Superior temporal gyrus (tissue), 1 donor: ENCODE data around the gene NAALADL2.
A peak's percentile ranks its signal among the peaks of the same experiment; 100 is the strongest.
"Not testable (repeated sequence)": the region's sequence is repeated elsewhere in the genome, so short reads cannot be mapped to it uniquely, and the experiment has no call there.

Experiments used
- DNase-seq: peaks from one replicate; pipeline ENCODE4 v3.0.0-alpha.2; 2016; ENCODE audit errors: extremely low spot score

Gene NAALADL2

DNA sequence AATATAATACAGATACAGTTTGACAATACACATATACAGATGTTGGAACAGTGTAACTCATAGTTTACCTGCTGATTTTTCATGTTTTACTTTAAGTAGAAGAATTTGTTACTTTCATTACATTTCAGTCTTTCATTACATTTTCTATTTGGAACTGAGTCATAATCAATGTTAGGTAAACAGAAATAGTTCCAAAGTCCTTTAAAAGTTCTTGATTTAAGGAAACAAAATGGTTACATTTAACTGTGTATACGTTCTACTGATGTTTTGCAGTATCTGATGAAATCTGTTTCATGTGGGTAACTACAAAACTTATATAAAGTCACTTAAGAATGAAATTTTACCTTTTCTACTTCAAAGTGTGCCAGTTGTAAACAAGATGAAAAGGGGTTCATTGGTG, 721.2 kb downstream of the NAALADL2 start:
- no peak for DNase-seq

GRCh38 chr3:175585898-175586297, 726.8 kb downstream of the NAALADL2 start:
- DNase-seq, result no peak

DNA sequence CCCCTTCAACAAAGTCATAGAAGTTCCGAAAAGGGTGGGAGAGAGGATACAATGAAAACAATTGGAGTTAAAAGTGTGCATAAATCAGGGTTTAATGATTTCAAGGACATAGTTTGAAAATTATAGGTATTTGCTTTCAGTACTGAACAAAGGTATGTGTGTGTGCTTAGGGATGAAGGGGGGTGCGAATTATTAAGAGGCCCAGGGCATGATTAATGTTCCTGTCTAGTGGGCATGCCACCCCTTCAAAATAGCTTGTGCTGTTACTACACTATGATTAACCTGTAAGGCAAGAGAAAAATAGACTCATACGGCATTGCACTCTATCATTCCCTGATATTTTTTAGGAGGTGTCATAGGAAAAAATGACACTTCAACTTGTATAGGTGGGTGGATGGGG, 731.6 kb downstream of the NAALADL2 start:
- no peak for DNase-seq

DNA sequence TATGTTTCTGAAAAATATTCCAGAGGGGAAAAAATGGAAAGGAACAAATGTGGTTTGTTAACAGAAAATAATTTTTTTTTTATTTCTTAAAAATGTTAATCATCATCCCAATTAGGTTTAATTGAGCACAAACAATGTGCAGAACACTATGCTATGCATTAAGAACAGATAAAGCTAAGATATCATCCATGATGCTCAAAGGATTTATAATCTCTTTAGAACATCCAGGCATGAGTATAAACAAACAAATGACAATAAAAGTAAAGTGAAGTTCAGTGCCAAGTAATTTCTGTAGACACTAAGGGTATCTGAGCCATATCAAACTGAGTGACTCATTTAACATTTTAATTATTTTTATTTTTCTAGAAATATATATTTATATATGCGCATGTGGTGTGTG, 732.2 kb downstream of the NAALADL2 start:
- DNase-seq, result no peak

GRCh38 chr3:175593331-175593730, 734.2 kb downstream of the NAALADL2 start:
- no peak for DNase-seq

GRCh38 chr3:175598740-175599139, 739.6 kb downstream of the NAALADL2 start:
- DNase-seq, result no peak

DNA sequence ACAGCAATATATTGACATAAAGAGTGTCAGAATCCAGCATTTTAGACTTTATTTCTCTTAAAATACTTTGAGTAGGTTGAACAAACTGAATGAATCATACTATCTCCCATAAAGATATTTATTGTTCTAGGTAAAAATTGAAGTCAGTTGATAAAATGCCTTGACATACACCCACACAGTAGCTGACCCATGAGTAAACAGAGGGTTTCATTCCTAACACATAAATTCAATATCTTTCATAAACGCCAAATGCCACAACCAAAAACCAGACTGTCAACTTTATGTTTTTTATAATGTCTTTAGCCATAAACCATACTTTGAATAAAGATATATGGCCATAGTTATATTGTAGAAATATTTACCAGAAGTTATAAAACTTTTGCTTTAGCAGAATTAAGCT, 742.4 kb downstream of the NAALADL2 start:
- no peak for DNase-seq

DNA sequence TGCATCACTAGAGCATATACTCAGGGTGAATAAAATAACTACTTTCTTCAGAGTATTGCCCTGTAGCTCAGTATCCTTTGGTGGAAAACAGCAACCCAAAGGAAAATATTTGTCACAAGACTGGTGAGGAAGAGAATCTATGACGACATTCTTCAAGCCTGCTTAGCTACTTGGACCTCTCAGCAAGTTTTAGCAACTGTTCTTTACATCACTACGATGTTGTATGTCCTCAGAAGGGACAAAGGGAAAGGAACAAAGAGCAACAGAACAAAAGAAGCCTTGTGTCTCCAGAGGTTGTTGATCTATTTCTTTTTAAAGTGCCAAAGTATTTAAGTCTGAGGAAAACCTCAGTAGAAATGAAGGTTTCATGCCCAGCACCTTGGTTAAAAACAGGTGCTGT, 746.7 kb downstream of the NAALADL2 start:
- peak; percentile 25 for DNase-seq

GRCh38 chr3:175606650-175607318, 747.6 kb downstream of the NAALADL2 start:
- DNase-seq, result peak; percentile 29

DNA sequence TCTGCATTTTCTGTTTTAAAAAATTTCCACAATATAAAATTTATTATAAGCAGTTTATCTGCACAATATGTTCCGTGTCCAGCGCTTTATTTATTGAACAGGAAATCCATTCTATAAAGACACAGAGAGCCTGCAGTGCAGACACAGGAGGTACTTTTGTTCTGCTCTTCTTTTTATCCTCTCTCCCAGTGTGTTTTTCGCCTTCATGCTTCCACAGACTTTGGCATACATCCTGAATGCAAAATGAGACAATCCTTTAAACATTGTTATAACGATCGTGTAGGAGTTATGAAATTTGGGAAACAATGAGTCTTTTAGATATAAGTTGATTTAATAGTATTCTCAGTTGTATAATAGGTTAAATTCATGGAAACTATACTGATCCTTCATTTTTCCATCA, 749.2 kb downstream of the NAALADL2 start:
- peak; percentile 34 for DNase-seq

DNA sequence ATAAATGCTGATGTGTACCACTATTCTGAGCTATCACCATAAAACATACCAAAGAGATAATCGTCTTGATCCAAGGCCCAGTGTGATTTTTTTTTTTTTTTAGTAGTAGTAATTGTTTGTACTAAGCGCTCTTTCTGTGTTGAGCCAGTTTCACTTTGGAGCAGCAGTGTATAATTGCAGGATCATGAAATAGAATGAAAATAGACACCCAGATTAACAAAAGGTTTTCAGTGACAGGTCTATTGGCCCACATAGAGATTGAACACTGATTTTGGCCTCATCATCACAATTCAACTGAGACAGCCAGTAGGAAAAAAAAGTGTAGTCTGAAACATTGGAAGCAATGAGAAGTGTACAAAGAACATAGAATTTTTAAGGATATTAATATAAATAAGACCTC, 749.8 kb downstream of the NAALADL2 start:
- DNase-seq, result no peak

GRCh38 chr3:175612487-175613196, 753.5 kb downstream of the NAALADL2 start:
- no peak for DNase-seq

DNA sequence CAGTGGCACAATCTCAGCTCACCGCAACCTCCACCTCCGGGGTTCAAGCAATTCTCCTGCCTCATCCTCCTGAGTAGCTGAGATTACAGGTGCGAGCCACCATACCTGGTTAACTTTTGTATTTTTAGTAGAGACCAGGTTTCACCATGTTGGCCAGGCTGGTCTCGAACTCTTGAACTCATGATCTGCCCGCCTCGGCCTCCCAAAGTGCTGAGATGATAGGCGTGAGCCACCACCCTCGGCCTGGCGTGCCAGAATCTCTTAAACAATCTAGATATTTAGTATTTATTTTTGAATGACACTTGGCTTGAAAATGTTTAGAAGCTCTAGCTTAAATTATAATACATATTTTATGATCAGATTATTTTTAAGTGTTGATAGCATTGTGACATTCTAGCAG, 755.0 kb downstream of the NAALADL2 start:
- not testable (repeated sequence) for DNase-seq

GRCh38 chr3:175617247-175617646, 758.1 kb downstream of the NAALADL2 start:
- DNase-seq, result no peak

DNA sequence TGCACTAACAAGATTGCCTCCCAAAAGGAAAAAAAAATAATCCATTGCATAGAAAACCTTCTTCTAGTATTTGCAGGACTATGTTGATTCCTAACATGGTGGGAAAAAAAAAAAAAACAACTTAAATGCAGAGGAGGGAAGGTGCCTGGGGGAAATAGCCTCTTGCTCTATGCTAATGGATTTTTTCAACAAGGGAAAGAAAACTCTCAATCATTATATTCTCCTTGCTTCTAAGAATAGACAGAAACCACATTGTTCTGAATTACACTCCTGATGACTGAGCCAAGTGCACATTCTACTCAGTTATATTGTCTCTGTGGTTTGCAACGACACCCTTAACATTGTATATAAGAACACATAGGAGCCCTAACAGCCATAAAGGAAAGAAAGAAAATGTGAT, 760.2 kb downstream of the NAALADL2 start:
- DNase-seq, result no peak

DNA sequence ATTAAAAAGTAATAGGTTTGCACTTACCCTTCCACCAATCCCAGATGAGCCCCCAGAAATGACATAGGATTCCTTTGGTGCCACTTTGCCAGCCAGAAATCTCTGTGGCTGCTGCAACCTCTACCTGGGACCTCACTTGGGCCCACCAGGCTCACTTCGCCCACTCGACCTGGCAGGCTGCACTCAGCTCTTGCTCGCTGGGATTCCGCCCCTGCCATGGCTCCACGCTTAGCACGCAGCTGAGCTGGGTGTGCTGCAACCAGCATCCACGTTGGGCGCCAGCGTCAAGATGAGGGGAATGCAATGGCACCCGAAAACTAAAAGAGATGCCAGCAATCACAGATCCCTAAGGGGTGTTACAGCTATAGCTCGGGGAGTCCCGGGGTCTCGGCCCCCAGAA, 761.0 kb downstream of the NAALADL2 start:
- no peak for DNase-seq

- DNase-seq, result no peak
These were observed 761.4 kb downstream of the NAALADL2 start for GRCh38 chr3:175620532-175620931.

DNA sequence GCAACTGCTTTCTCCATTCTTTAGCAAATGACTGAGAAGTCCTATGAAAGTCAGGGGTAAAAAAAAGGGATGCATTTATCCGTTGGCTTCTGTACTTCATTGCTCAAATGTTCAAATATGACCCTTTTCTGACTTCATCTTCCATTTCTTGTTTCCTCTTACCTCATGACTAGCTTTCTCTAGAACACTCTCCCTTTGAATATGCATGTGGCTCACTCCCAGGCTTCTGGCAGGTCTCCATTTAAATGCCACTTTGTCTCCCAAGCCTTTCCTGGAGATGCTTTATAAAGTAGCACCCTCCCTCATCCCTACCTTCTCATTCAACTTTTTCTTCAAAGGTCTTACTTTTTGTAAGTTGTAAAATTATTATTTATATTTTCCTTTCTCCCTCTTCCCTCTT, 781.8 kb downstream of the NAALADL2 start:
- DNase-seq, result no peak

GRCh38 chr3:175646865-175647264, 787.7 kb downstream of the NAALADL2 start:
- DNase-seq, result no peak

DNA sequence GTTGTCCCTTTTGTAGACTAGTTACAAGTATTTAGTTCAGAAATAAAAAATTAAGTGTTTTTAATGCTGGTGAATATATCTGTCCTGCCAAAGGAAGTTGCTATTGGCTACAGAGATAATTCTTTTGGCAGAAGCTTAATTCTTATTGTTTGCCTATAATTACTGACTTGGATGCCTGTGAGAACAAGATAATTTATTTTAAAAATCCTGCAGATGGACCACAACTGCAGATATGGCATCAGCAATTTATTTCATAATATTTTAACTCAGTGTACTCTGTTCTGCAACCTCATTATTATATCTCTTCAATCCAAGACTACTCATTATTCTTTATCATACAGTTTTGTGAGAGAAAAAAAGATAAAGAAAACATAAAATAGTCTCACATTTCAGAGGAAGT, 789.8 kb downstream of the NAALADL2 start:
- no peak for DNase-seq

GRCh38 chr3:175651716-175652115, 792.6 kb downstream of the NAALADL2 start:
- peak; percentile 41 for DNase-seq

DNA sequence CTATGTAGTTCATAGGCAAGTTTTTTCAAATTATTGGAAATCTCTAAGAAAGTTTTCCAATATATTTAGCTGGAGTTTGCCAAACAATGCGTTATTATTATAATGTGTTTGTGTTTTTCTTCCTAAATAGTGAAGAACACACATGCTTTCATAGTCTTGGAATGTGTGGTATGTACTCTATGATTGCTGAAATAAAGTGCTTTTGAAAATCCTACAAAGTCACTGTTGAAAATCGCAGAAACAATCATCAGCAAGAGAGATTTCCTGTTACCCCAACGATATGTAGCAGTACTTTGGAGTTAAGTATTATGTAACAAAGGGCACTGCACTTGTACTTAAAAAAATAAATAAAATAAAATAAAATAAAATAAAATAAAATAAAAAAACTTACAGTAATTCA, 796.2 kb downstream of the NAALADL2 start:
- no peak for DNase-seq

GRCh38 chr3:175656461-175656860, 797.3 kb downstream of the NAALADL2 start:
- DNase-seq, result no peak
